ENCODE measurements around the gene FBXL19.

The FBXL19 gene

GRCh38 chr16:30922420-30922959, 882 bp upstream of the FBXL19 start:
- peak overlapping the region; percentile 91 for H3K4me3 ChIP-seq (ENCODE audit: low read depth, low read length)
- no peak for TF ChIP-seq CTCF (IDR thresholded peaks at IDR 0.05; ENCODE audit: low read depth, low read length)
- peaks cover 12% of the 10 kb centered on the region for H3K36me3 ChIP-seq
- H3K27ac ChIP-seq, result peak overlapping the region; percentile 97
- H3K27me3 ChIP-seq (ENCODE audit: insufficient read depth, low read depth, severe bottlenecking), result no peaks in the 10 kb centered on the region
- DNase-seq, result peak; percentile 100
- H3K9me3 ChIP-seq (ENCODE audit: severe bottlenecking), result no peaks in the 10 kb centered on the region

- H3K27ac ChIP-seq, result peak overlapping the region; percentile 97
- peak overlapping the region; percentile 91 for H3K4me3 ChIP-seq (ENCODE audit: low read depth, low read length)
- peaks cover 14% of the 10 kb centered on the region for H3K36me3 ChIP-seq
- no peak for TF ChIP-seq CTCF (IDR thresholded peaks at IDR 0.05; ENCODE audit: low read depth, low read length)
- no peaks in the 10 kb centered on the region for H3K9me3 ChIP-seq (ENCODE audit: severe bottlenecking)
- peak; percentile 99 for DNase-seq
- no peaks in the 10 kb centered on the region for H3K27me3 ChIP-seq (ENCODE audit: insufficient read depth, low read depth, severe bottlenecking)
These were observed 324 bp upstream of the FBXL19 start for GRCh38 chr16:30922960-30923535.

DNA sequence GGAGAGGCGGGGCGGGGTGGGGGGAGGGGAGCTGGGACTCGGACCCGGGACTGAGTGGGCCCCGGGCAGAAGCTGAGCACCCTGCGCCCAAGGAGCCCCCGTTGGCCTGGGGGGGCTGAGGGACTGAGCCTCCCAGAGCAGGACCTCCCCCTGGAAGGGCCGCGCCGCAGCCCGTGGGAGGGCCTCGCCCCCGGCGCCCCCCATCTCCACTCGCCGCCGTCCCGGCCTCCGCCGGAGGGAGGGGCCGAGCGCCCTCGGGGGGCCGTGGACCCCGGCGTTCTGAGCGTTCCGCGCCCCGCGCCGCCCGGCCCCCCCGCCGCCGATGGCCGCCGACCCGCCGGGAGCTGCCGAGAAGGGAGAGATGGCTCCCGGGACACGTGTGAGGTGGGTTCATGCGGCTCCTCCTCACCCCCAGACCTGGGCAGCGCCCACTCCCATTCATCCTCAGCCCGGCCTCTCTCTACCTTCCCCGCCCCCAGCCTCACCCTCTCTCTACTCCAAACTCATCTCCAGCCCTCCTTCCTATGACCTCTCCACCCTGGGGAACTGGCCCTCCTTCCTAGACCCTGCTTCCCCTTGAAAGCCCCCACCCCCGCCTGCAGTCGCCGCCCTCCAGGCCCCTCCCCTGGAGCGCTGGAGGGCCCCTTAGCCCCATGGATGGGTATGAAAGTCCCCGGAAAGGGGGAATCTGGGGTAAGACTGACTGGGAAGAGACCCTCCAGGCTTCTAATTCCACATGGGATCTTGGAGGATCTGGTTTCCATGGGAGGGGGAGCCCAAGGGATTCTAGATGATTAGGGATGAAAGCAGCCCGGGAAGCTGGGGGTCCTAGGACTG, 922 bp downstream of the FBXL19 start:
- TF ChIP-seq CTCF (IDR thresholded peaks at IDR 0.05; ENCODE audit: low read depth, low read length), result no peak
- Histone ChIP-seq H3K36me3 (peaks cover 18% of the 10 kb centered on the region), H3K9me3 (ENCODE audit: severe bottlenecking) (no peaks in the 10 kb centered on the region), H3K27ac (no peak overlapping the region), H3K4me3 (ENCODE audit: low read depth, low read length) (peak overlapping the region; percentile 57), H3K27me3 (ENCODE audit: insufficient read depth, low read depth, severe bottlenecking) (no peaks in the 10 kb centered on the region)
- DNase-seq, result no peak

DNA sequence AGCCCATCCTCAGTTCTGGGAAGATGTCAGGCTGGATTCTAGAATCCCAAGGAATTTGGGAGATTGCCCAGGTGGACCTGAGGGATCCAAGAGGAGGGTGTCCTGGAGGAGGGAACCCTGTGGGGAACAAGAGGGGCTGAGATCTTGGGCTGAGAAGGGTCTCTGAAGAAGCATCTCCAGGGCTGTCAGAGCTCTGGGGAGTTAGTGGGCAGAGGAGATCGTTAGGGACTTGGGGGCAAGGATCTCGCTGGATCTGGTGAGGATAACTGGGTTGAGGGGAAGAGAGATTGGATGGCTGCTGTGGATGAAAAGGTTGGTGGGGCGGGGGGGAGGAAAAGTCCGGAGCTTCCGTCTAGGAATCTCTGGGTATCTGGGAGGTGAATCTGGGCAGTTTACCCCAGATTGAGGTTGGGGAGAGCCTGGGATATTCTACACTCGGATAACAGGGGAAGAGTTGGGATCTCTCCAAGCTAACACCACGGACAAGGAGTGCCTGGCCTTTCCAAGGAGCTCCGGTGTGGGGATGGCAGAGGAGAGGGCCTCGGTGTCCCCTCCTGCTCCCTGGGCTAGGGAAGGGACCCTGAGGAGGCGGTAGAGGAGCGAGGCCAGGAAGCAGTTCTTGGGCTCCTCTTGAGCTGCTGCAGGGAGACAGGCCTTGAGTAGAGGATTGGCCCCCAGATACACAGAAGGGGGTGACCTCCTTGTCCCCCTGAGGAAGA, 1.7 kb downstream of the FBXL19 start:
- no peak overlapping the region for H3K27ac ChIP-seq
- peaks cover 25% of the 10 kb centered on the region for H3K36me3 ChIP-seq
- H3K9me3 ChIP-seq (ENCODE audit: severe bottlenecking), result no peaks in the 10 kb centered on the region
- no peak for TF ChIP-seq CTCF (IDR thresholded peaks at IDR 0.05; ENCODE audit: low read depth, low read length)
- no peak for DNase-seq
- no peaks in the 10 kb centered on the region for H3K27me3 ChIP-seq (ENCODE audit: insufficient read depth, low read depth, severe bottlenecking)
- peak overlapping the region; percentile 57; the same call in 1 of the 2 replicates for H3K4me3 ChIP-seq (ENCODE audit: low read depth, low read length)

- Histone ChIP-seq H3K4me3 (ENCODE audit: low read depth, low read length) (no peak overlapping the region), H3K27ac (no peak overlapping the region), H3K9me3 (ENCODE audit: severe bottlenecking) (no peaks in the 10 kb centered on the region), H3K36me3 (peaks cover 30% of the 10 kb centered on the region), H3K27me3 (ENCODE audit: insufficient read depth, low read depth, severe bottlenecking) (no peaks in the 10 kb centered on the region)
- no peak for TF ChIP-seq CTCF (IDR thresholded peaks at IDR 0.05; ENCODE audit: low read depth, low read length)
- no peak for DNase-seq
These were observed 2.2 kb downstream of the FBXL19 start for GRCh38 chr16:30925632-30925987.

Data from WERI-Rb-1 (cell line).